NCI-H1417 treated with DMSO at 0.1 percent for 48 hours (cell line): Measurements from ENCODE around the gene SLC22A23.

Source experiments
- DNase-seq: peaks from one replicate; lab custom pipeline; 2025; lab: John Stamatoyannopoulos, UW

SLC22A23 gene

GRCh38 chr6:3296078-3296477 lies 160.8 kb downstream of the SLC22A23 start:
- no peak for DNase-seq

GRCh38 chr6:3294921-3295871 lies 161.7 kb downstream of the SLC22A23 start:
- no peak for DNase-seq

- no peak for DNase-seq
Measured at GRCh38 chr6:3294396-3294795, 162.5 kb downstream of the SLC22A23 start.

- no peak for DNase-seq
Measured at GRCh38 chr6:3293271-3294155, 163.3 kb downstream of the SLC22A23 start.

- DNase-seq, result no peak
Measured at GRCh38 chr6:3292431-3293197, 164.2 kb downstream of the SLC22A23 start.

GRCh38 chr6:3291987-3292386 lies 164.9 kb downstream of the SLC22A23 start:
- no peak for DNase-seq

GRCh38 chr6:3291346-3291745 lies 165.5 kb downstream of the SLC22A23 start:
- DNase-seq, result no peak

- DNase-seq, result no peak
Measured at GRCh38 chr6:3290931-3291211, 166.0 kb downstream of the SLC22A23 start.

- DNase-seq, result no peak
Measured at GRCh38 chr6:3290149-3290930, 166.5 kb downstream of the SLC22A23 start.

- DNase-seq, result no peak
Measured at GRCh38 chr6:3289664-3290055, 167.2 kb downstream of the SLC22A23 start.

- DNase-seq, result no peak
Measured at GRCh38 chr6:3288711-3289663, 167.9 kb downstream of the SLC22A23 start.

GRCh38 chr6:3287976-3288707 lies 168.7 kb downstream of the SLC22A23 start:
- no peak for DNase-seq

- DNase-seq, result no peak
Measured at GRCh38 chr6:3287308-3287707, 169.5 kb downstream of the SLC22A23 start.

- DNase-seq, result no peak
Measured at GRCh38 chr6:3286641-3287171, 170.1 kb downstream of the SLC22A23 start.

GRCh38 chr6:3285732-3286131 lies 171.1 kb downstream of the SLC22A23 start:
- DNase-seq, result no peak

- no peak for DNase-seq
Measured at GRCh38 chr6:3285049-3285639, 171.7 kb downstream of the SLC22A23 start.

GRCh38 chr6:3284436-3284876 lies 172.4 kb downstream of the SLC22A23 start:
- DNase-seq, result no peak

- DNase-seq, result no peak
Measured at GRCh38 chr6:3283641-3284435, 173.0 kb downstream of the SLC22A23 start.
